ENCODE results near the gene SMAD1. TPM values are rescaled to one million over a fixed set of nuclear protein-coding genes. Genes with fewer than 3 reads are reported as not detected.

SMAD1 gene
- polyA plus RNA-seq, 1 of the 3 experiments (the other 2 are of a cell fraction), result 46.0 TPM

DNA sequence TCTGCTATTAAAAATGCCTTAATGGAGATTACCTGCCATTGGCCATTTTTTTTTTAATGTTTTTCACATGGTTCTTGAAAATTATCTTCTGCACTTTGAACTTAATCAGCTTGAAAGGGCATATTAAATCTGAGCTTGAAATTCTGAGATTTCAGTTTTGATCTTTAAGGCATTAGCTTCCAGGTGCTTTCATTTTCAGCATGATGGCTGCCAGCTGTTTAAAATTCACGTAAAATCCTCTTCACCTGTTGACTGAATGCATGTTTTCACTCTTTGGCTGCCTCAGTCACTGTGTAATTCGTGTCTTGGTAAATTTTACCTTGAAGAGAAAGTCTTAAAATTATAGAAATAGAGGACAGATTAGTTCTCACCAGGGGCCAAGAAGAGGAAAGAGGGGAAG, 39.6 kb downstream of the SMAD1 start:
- Histone ChIP-seq H3K27ac (ENCODE audit: low read depth in 2 of 2, low read length in 1 of 2) (no peak overlapping the region), H3F3A (replicated peaks; ENCODE audit: insufficient read depth) (no peaks in the 10 kb centered on the region), H4K20me1 (ENCODE audit: insufficient read depth) (no peaks in the 10 kb centered on the region), H3K36me3 (replicated peaks in 1 of 2; ENCODE audit: control insufficient read depth in 1 of 2, insufficient read depth in 2 of 2, low read length in 1 of 2) (peaks cover 7 to 12% of the 10 kb centered on the region in 2 experiments), H3K4me2 (no peak overlapping the region), H3K79me2 (ENCODE audit: insufficient read depth) (peaks cover 23% of the 10 kb centered on the region), H3K9me3 (no peaks in the 10 kb centered on the region), H3K4me1 (ENCODE audit: control insufficient read depth in 1 of 2, insufficient read depth in 2 of 2, low read depth in 1 of 2, low read length in 1 of 2) (peaks cover 0 to 22% of the 10 kb centered on the region in 2 experiments; a peak in 3 of 4 replicates), H3K4me3 (ENCODE audit: low read depth in 2 of 2, low read length in 1 of 2) (no peak overlapping the region), H3K27me3 (ENCODE audit: insufficient read depth) (no peaks in the 10 kb centered on the region), H3K9me2 (no peaks in the 10 kb centered on the region), H2AFZ (ENCODE audit: low read depth) (no peak overlapping the region), H3K9ac (no peak overlapping the region)
- CTCF ChIA-PET, result no interaction called here
- 94% methylated on average over 2 of the region's 2 CpGs for WGBS (ENCODE audit: low lambda C conversion rate)
- DNase-seq, result no peak
- TF ChIP-seq, protein P1, sequence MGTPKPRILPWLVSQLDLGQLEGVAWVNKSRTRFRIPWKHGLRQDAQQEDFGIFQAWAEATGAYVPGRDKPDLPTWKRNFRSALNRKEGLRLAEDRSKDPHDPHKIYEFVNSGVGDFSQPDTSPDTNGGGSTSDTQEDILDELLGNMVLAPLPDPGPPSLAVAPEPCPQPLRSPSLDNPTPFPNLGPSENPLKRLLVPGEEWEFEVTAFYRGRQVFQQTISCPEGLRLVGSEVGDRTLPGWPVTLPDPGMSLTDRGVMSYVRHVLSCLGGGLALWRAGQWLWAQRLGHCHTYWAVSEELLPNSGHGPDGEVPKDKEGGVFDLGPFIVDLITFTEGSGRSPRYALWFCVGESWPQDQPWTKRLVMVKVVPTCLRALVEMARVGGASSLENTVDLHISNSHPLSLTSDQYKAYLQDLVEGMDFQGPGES (IDR thresholded peaks at IDR 0.05; ENCODE audit: low read depth, low read length), result no peak
- TF ChIP-seq FOXM1 (IDR thresholded peaks at IDR 0.05; ENCODE audit: low read depth), result no peak
- TF ChIP-seq, protein P2, sequence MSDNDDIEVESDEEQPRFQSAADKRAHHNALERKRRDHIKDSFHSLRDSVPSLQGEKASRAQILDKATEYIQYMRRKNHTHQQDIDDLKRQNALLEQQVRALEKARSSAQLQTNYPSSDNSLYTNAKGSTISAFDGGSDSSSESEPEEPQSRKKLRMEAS (IDR thresholded peaks at IDR 0.05; ENCODE audit: low read depth), result no peak
- no peak for TF ChIP-seq SMC3 (IDR thresholded peaks at IDR 0.05; ENCODE audit: low read depth, low read length)
- no peak for TF ChIP-seq YY1 (IDR thresholded peaks at IDR 0.05; ENCODE audit: low read depth)
- TF ChIP-seq, protein P3, sequence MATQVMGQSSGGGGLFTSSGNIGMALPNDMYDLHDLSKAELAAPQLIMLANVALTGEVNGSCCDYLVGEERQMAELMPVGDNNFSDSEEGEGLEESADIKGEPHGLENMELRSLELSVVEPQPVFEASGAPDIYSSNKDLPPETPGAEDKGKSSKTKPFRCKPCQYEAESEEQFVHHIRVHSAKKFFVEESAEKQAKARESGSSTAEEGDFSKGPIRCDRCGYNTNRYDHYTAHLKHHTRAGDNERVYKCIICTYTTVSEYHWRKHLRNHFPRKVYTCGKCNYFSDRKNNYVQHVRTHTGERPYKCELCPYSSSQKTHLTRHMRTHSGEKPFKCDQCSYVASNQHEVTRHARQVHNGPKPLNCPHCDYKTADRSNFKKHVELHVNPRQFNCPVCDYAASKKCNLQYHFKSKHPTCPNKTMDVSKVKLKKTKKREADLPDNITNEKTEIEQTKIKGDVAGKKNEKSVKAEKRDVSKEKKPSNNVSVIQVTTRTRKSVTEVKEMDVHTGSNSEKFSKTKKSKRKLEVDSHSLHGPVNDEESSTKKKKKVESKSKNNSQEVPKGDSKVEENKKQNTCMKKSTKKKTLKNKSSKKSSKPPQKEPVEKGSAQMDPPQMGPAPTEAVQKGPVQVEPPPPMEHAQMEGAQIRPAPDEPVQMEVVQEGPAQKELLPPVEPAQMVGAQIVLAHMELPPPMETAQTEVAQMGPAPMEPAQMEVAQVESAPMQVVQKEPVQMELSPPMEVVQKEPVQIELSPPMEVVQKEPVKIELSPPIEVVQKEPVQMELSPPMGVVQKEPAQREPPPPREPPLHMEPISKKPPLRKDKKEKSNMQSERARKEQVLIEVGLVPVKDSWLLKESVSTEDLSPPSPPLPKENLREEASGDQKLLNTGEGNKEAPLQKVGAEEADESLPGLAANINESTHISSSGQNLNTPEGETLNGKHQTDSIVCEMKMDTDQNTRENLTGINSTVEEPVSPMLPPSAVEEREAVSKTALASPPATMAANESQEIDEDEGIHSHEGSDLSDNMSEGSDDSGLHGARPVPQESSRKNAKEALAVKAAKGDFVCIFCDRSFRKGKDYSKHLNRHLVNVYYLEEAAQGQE (IDR thresholded peaks at IDR 0.05; ENCODE audit: low read depth, low read length), result no peak
- TF ChIP-seq MEF2A (IDR thresholded peaks at IDR 0.05; ENCODE audit: borderline replicate concordance, low read depth), result no peak
- no peak for TF ChIP-seq TCF12 (IDR thresholded peaks at IDR 0.05)
- no peak for TF ChIP-seq TAF1 (IDR thresholded peaks at IDR 0.05; ENCODE audit: borderline replicate concordance, low read depth, low read length)
- no peak for TF ChIP-seq NRF1 (IDR thresholded peaks at IDR 0.05; ENCODE audit: low read depth, low read length)
- TF ChIP-seq, protein P4, sequence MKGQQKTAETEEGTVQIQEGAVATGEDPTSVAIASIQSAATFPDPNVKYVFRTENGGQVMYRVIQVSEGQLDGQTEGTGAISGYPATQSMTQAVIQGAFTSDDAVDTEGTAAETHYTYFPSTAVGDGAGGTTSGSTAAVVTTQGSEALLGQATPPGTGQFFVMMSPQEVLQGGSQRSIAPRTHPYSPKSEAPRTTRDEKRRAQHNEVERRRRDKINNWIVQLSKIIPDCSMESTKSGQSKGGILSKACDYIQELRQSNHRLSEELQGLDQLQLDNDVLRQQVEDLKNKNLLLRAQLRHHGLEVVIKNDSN (IDR thresholded peaks at IDR 0.05; ENCODE audit: borderline replicate concordance, low read depth), result no peak
- TF ChIP-seq ELF1 (IDR thresholded peaks at IDR 0.05), result no peak
- no peak for TF ChIP-seq FOSL2 (IDR thresholded peaks at IDR 0.05; ENCODE audit: borderline replicate concordance, low read depth)
- POLR2A ChIA-PET, result interaction anchor here (0.5 kb wide), 1 partner anchor 146 kb away, joined by 3 read pairs; no protein-coding TSS in a partner anchor

Measured in SK-N-SH (cell line).